Mucosa of rectum (tissue), 2 donors: ENCODE results near the gene ELAVL2.

Experiments used
- H3K27ac ChIP-seq, 2 donors: one replicate each; pipeline ENCODE4 v1.7.0; 2013; ENCODE audit warnings: inconsistent platforms in 2 of 2, low read depth in 2 of 2, low read length in 2 of 2
- H3K27me3 ChIP-seq, 2 donors: one replicate each; pipeline ENCODE4 v1.7.0; 2013; ENCODE audit warnings: low read length in 2 of 2; ENCODE audit not compliant: control insufficient read depth in 2 of 2, insufficient read depth in 2 of 2
- H3K36me3 ChIP-seq, 2 donors: one replicate each; pipeline ENCODE4 v1.7.0; 2013; ENCODE audit warnings: low read length in 2 of 2; ENCODE audit not compliant: control insufficient read depth in 2 of 2, insufficient read depth in 2 of 2
- H3K4me1 ChIP-seq, 2 donors: one replicate each; pipeline ENCODE4 v1.7.0; 2013; ENCODE audit warnings: low read length in 2 of 2, mild to moderate bottlenecking in 1 of 2; ENCODE audit not compliant: control insufficient read depth in 2 of 2, insufficient read depth in 2 of 2
- H3K4me3 ChIP-seq, 2 donors: one replicate each; pipeline ENCODE4 v1.7.0; 2013; ENCODE audit warnings: low read length in 2 of 2
- H3K9ac ChIP-seq, 2 donors: one replicate each; pipeline ENCODE4 v1.7.0; 2013; ENCODE audit warnings: low read length in 2 of 2, low read depth in 1 of 2, mild to moderate bottlenecking in 1 of 2
- H3K9me3 ChIP-seq, 2 donors: one replicate each; pipeline ENCODE4 v1.7.0; 2013; ENCODE audit warnings: low read length in 2 of 2; ENCODE audit not compliant: control insufficient read depth in 2 of 2
- donor health status: healthy.
- donor health status: Normal muscosa, but diverticular disease.

The ELAVL2 gene

GRCh38 chr9:23648651-23649050 is 177.4 kb downstream of the ELAVL2 start:
- no peaks in the 10 kb centered on the region for H3K9me3 ChIP-seq
- no peaks in the 10 kb centered on the region for H3K36me3 ChIP-seq
- no peak overlapping the region for H3K9ac ChIP-seq
- H3K4me1 ChIP-seq = no peaks in the 10 kb centered on the region
- H3K27ac ChIP-seq = no peak overlapping the region
- H3K4me3 ChIP-seq = no peak overlapping the region
- H3K27me3 ChIP-seq = no peaks in the 10 kb centered on the region

GRCh38 chr9:23644896-23645295 is 181.1 kb downstream of the ELAVL2 start:
- Histone ChIP-seq H3K9me3 (no peaks in the 10 kb centered on the region), H3K9ac (no peak overlapping the region), H3K27ac (no peak overlapping the region), H3K4me1 (no peaks in the 10 kb centered on the region), H3K36me3 (no peaks in the 10 kb centered on the region), H3K4me3 (no peak overlapping the region), H3K27me3 (no peaks in the 10 kb centered on the region)

- no peaks in the 10 kb centered on the region for H3K27me3 ChIP-seq
- H3K4me3 ChIP-seq = no peak overlapping the region
- H3K9ac ChIP-seq = no peak overlapping the region
- no peaks in the 10 kb centered on the region for H3K4me1 ChIP-seq
- H3K36me3 ChIP-seq = no peaks in the 10 kb centered on the region
- no peak overlapping the region for H3K27ac ChIP-seq
- H3K9me3 ChIP-seq = no peaks in the 10 kb centered on the region
These were observed 181.7 kb downstream of the ELAVL2 start for GRCh38 chr9:23644326-23644725.

GRCh38 chr9:23643656-23644258 is 182.3 kb downstream of the ELAVL2 start:
- Histone ChIP-seq H3K27ac (no peak overlapping the region), H3K4me1 (no peaks in the 10 kb centered on the region), H3K4me3 (no peak overlapping the region), H3K27me3 (no peaks in the 10 kb centered on the region), H3K9ac (no peak overlapping the region), H3K9me3 (no peaks in the 10 kb centered on the region), H3K36me3 (no peaks in the 10 kb centered on the region)
